Astrocyte (in vitro differentiated cells and primary cell): ENCODE measurements around the gene OMA1. TPM values are rescaled to one million over a fixed set of nuclear protein-coding genes. Genes with fewer than 3 reads are reported as not detected.

Experiments
- DNase-seq: peaks from one replicate; pipeline ENCODE4 v3.0.0-alpha.2; 2010; ENCODE audit warnings: low read depth
- FAIRE-seq: peaks from 2 replicates; lab custom pipeline; 2011; peaks lifted over from hg19 to GRCh38; lab: Jason Lieb, UNC
- H2AFZ ChIP-seq: 2 replicates; pipeline ENCODE4 v1.6.0; 2012; ENCODE audit warnings: low read depth, low read length, inconsistent platforms
- H3K27ac ChIP-seq: 2 replicates; pipeline ENCODE4 v1.5.1; 2011; ENCODE audit warnings: low read depth, low read length, inconsistent platforms
- H3K27me3 ChIP-seq: 2 replicates; pipeline ENCODE4 v1.6.0; 2011; ENCODE audit warnings: low read length, inconsistent platforms; ENCODE audit not compliant: insufficient read depth
- H3K36me3 ChIP-seq: 2 replicates; pipeline ENCODE4 v1.5.1; 2011; ENCODE audit warnings: low read length, inconsistent platforms; ENCODE audit not compliant: insufficient read depth
- H3K4me1 ChIP-seq: 2 replicates; pipeline ENCODE4 v1.5.1; 2011; ENCODE audit warnings: low read length, inconsistent platforms; ENCODE audit not compliant: insufficient read depth
- H3K4me2 ChIP-seq: 2 replicates; pipeline ENCODE4 v1.6.0; 2012; ENCODE audit warnings: low read length, inconsistent platforms
- H3K4me3 ChIP-seq: 2 replicates; pipeline ENCODE4 v1.5.1; 2011; ENCODE audit warnings: low read depth, mild to moderate bottlenecking, low read length, inconsistent platforms; ENCODE audit not compliant: insufficient read depth
- H3K79me2 ChIP-seq: 2 replicates; pipeline ENCODE4 v1.6.0; 2012; ENCODE audit warnings: mild to moderate bottlenecking, low read length, inconsistent platforms; ENCODE audit not compliant: insufficient read depth
- H3K9ac ChIP-seq: 2 replicates; pipeline ENCODE4 v1.6.0; 2012; ENCODE audit warnings: mild to moderate bottlenecking, low read length, inconsistent platforms
- H3K9me3 ChIP-seq: 2 replicates; pipeline ENCODE4 v1.5.1; 2012; ENCODE audit warnings: low read depth, mild to moderate bottlenecking, low read length, inconsistent platforms; ENCODE audit not compliant: insufficient read depth
- H4K20me1 ChIP-seq: 2 replicates; pipeline ENCODE4 v1.6.0; 2012; ENCODE audit warnings: low read length, inconsistent platforms; ENCODE audit not compliant: insufficient read depth
- H3K27ac Mint-ChIP-seq: one replicate; pipeline ENCODE4 v1.8.0; 2021; ENCODE audit warnings: mild to moderate bottlenecking, mixed read lengths; ENCODE audit not compliant: unreplicated experiment
- H3K27me3 Mint-ChIP-seq: one replicate; pipeline ENCODE4 v1.8.0; 2021; ENCODE audit warnings: low read depth, mixed read lengths; ENCODE audit not compliant: unreplicated experiment
- H3K36me3 Mint-ChIP-seq: one replicate; pipeline ENCODE4 v1.8.0; 2021; ENCODE audit warnings: low read depth, mixed read lengths; ENCODE audit not compliant: unreplicated experiment
- H3K4me1 Mint-ChIP-seq: one replicate; pipeline ENCODE4 v1.8.0; 2021; ENCODE audit warnings: low read depth, mixed read lengths; ENCODE audit not compliant: unreplicated experiment
- H3K4me3 Mint-ChIP-seq: one replicate; pipeline ENCODE4 v1.8.0; 2021; ENCODE audit warnings: mild to moderate bottlenecking, moderate library complexity, mixed read lengths; ENCODE audit not compliant: unreplicated experiment
- H3K9me3 Mint-ChIP-seq: one replicate; pipeline ENCODE4 v1.8.0; 2021; ENCODE audit warnings: mild to moderate bottlenecking, mixed read lengths; ENCODE audit not compliant: unreplicated experiment
- EZH2 ChIP-seq: IDR thresholded peaks from 2 replicates; pipeline ENCODE4 v1.6.1; 2012; ENCODE audit warnings: mild to moderate bottlenecking, low read length, inconsistent platforms; ENCODE audit not compliant: insufficient read depth
- total RNA-seq: library from RNA; stranded (reverse); gene quantifications from 2 replicates; pipeline ENCODE4 v1.2.1, GENCODE V29; 2021
- TF ChIP-seq, protein P1 (sequence below): IDR thresholded peaks from 2 replicates; pipeline ENCODE4 v1.5.1; 2011; ENCODE audit warnings: low read depth, mild to moderate bottlenecking, inconsistent platforms, low read length, moderate library complexity; ENCODE audit not compliant: insufficient read depth

The OMA1 gene
- total RNA-seq, 1 donor from 2014 or later: 5.1 TPM

DNA sequence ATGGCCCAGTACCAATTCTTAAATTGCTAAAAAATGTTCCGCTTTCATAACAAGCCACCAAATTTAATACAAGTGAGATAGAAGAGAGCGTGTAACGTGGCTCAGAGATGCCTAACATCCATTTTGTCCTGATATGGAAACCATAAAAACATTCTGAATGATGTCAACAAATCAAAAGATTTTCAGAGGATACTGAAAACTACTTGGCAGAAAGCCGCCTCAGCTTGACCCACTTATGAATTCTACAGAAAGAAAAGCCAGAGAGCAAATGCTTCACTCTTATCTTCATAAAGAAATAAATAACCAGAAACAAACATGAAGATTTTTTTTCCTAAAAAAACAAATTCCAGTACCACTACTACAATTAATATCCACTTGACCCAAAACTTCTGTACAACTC is 41.2 kb downstream of the OMA1 start:
- Histone ChIP-seq H3K79me2 (no peaks in the 10 kb centered on the region), H3K27ac (no peak overlapping the region), H4K20me1 (no peaks in the 10 kb centered on the region), H3K36me3 (no peaks in the 10 kb centered on the region), H3K9ac (no peak overlapping the region), H2AFZ (no peak overlapping the region), H3K27me3 (no peaks in the 10 kb centered on the region), H3K4me2 (no peak overlapping the region), H3K4me1 (no peaks in the 10 kb centered on the region), H3K9me3 (no peaks in the 10 kb centered on the region), H3K4me3 (no peak overlapping the region)
- DNase-seq: no peak
- Mint-ChIP-seq H3K36me3 (no peaks in the 10 kb centered on the region), H3K27ac (no peak overlapping the region), H3K9me3 (no peaks in the 10 kb centered on the region), H3K27me3 (no peaks in the 10 kb centered on the region), H3K4me1 (no peaks in the 10 kb centered on the region), H3K4me3 (no peak overlapping the region)
- TF ChIP-seq EZH2: no peak
- TF ChIP-seq, protein P1, sequence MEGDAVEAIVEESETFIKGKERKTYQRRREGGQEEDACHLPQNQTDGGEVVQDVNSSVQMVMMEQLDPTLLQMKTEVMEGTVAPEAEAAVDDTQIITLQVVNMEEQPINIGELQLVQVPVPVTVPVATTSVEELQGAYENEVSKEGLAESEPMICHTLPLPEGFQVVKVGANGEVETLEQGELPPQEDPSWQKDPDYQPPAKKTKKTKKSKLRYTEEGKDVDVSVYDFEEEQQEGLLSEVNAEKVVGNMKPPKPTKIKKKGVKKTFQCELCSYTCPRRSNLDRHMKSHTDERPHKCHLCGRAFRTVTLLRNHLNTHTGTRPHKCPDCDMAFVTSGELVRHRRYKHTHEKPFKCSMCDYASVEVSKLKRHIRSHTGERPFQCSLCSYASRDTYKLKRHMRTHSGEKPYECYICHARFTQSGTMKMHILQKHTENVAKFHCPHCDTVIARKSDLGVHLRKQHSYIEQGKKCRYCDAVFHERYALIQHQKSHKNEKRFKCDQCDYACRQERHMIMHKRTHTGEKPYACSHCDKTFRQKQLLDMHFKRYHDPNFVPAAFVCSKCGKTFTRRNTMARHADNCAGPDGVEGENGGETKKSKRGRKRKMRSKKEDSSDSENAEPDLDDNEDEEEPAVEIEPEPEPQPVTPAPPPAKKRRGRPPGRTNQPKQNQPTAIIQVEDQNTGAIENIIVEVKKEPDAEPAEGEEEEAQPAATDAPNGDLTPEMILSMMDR: no peak
- no peak for FAIRE-seq

DNA sequence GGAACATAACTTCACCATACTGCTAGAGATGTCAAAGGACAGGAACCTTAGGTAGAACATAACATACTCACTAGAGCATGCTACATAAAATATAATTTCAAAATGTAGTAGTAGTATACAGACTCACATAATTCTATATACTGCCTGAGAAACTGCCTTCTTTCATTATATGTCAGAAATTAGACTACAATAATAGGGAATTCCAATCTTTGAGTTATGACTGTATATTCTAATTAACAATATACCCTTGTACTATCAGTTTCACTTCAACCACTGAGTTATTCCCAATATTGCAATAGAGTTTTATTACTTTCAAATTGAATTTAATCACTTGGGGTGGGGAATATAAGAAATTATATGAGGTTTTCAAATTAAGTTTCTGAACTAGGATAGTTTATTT is 44.0 kb downstream of the OMA1 start:
- no peak overlapping the region for H2AFZ ChIP-seq
- no peak overlapping the region for H3K27ac ChIP-seq
- no peak overlapping the region for H3K4me3 ChIP-seq
- no peak overlapping the region for H3K4me3 Mint-ChIP-seq
- DNase-seq (no peak), FAIRE-seq (no peak)
- H3K27me3 Mint-ChIP-seq: no peaks in the 10 kb centered on the region
- H3K27ac Mint-ChIP-seq: no peak overlapping the region
- H3K27me3 ChIP-seq: no peaks in the 10 kb centered on the region
- no peak overlapping the region for H3K4me2 ChIP-seq
- H3K4me1 Mint-ChIP-seq: peaks cover 2% of the 10 kb centered on the region
- H3K4me1 ChIP-seq: no peaks in the 10 kb centered on the region
- H3K36me3 Mint-ChIP-seq: no peaks in the 10 kb centered on the region
- no peaks in the 10 kb centered on the region for H3K9me3 Mint-ChIP-seq
- H4K20me1 ChIP-seq: no peaks in the 10 kb centered on the region
- H3K9me3 ChIP-seq: no peaks in the 10 kb centered on the region
- H3K9ac ChIP-seq: no peak overlapping the region
- no peaks in the 10 kb centered on the region for H3K79me2 ChIP-seq
- TF ChIP-seq, protein P1: no peak
- TF ChIP-seq EZH2: no peak
- no peaks in the 10 kb centered on the region for H3K36me3 ChIP-seq

DNA sequence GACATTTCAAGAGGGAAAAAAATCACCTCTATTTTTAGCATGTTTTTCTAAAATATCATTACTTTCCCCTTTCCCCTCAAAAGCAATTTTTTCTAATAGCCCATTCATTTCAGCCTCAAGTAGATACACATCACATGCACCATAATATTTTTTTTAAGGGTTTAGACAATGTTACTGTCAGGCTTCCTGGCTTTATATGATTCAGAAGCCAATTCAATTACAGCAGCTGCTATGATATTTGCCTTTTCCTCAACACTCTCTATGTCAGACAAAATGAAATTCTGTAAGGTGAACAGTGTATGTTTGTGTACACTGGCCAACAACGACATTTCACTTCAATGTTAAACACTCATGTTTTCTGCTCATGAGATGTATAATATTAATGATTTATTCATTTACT is 46.5 kb downstream of the OMA1 start:
- Histone ChIP-seq H3K4me1 (no peaks in the 10 kb centered on the region), H3K27me3 (no peaks in the 10 kb centered on the region), H3K79me2 (no peaks in the 10 kb centered on the region), H3K36me3 (no peaks in the 10 kb centered on the region), H4K20me1 (no peaks in the 10 kb centered on the region), H2AFZ (no peak overlapping the region), H3K27ac (no peak overlapping the region), H3K9ac (no peak overlapping the region), H3K4me2 (no peak overlapping the region), H3K9me3 (no peaks in the 10 kb centered on the region), H3K4me3 (no peak overlapping the region)
- Mint-ChIP-seq H3K36me3 (no peaks in the 10 kb centered on the region), H3K9me3 (no peaks in the 10 kb centered on the region), H3K27me3 (no peaks in the 10 kb centered on the region), H3K27ac (no peak overlapping the region), H3K4me1 (peaks cover 2% of the 10 kb centered on the region), H3K4me3 (no peak overlapping the region)
- DNase-seq (no peak), FAIRE-seq (no peak)
- TF ChIP-seq, protein P1: no peak
- no peak for TF ChIP-seq EZH2
